IPS DF 4.7 (cell line): ENCODE measurements around the gene INPP5E.

Experiments used
- DNase-seq: peaks from one replicate; pipeline ENCODE4 v3.0.0-alpha.2; 2013; ENCODE audit warnings: low spot score; ENCODE audit errors: extremely low read depth

The INPP5E gene

DNA sequence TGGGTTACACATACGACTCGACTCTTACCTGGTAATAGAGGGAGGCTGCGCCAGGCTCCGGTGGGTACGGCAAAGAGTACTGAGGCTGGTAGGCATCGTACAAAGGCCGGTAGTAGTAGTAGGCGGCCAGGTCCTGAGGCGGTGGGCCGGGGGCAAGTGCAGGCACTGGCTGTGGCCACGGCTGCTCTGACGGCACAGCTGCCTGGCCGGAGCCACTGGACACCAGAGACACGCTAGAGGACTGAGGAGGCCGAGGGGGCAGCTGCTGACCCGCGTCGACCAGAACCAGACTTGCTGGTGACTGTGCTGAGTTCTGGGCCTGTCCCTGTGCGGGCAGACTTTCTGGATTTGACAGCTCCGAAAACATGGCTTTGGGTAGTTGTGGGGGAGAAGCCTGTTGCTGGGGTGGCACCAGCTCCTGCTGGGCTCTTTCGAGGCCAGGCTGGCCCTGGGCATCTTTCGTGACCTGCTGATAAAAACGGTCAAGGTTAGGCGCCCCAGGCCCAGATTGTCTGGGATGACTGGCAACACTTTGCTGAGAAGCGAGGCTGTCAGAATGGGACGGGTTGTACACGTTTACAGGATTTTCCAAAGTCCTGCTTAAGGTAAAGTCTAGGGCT is 34.5 kb upstream of the INPP5E start:
- DNase-seq = no peak

DNA sequence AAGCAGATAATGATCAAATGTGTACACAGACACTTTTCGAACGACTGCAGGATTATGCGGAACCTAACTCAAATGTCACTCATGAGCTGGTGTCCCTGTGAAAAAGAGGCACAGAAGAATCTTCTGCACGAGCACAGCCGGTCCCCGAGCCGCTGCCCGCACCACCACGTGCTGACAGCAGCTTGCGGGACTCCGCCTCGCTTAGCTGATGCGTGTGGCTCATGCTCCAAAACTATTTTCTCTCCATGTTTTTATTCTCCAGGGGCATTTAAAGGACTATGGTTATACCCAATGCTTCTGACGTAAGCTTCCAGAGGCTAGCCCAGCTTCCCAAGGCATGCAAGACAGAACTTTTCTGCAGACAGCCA is 33.7 kb upstream of the INPP5E start:
- no peak for DNase-seq

DNA sequence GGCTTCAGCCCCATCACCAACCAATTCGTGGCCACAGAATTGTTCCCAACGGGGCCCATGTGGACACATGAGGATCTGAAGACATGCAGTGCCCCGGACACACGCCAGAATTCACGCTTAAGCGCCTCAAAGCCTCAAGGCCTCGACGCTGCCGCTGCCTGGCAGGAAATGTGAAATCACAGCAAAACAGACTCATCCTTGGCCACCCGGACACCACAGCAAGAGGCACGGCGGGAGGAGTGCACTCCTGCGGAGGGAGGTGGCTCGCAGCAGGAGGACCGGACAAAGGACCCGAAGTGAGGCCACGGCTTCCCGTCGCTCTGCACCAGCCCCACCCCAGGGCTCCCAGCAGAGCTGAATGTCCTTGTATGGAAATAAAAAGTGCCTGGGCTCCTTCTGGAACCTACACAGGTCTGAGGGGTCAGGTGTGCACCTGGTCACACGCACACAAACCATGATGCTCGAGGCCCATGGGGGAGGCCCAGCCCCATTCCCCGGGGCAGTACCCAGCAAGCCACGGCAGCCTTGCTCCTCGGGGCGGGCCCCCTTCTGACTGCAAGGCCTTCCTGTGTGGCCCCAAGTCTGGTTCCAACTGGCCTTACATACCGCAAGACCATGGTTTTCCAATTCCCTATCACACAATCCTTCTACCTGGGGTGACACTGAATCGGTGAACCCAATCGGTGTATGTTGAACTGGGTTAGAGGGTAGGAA is 33.2 kb upstream of the INPP5E start:
- DNase-seq = no peak

DNA sequence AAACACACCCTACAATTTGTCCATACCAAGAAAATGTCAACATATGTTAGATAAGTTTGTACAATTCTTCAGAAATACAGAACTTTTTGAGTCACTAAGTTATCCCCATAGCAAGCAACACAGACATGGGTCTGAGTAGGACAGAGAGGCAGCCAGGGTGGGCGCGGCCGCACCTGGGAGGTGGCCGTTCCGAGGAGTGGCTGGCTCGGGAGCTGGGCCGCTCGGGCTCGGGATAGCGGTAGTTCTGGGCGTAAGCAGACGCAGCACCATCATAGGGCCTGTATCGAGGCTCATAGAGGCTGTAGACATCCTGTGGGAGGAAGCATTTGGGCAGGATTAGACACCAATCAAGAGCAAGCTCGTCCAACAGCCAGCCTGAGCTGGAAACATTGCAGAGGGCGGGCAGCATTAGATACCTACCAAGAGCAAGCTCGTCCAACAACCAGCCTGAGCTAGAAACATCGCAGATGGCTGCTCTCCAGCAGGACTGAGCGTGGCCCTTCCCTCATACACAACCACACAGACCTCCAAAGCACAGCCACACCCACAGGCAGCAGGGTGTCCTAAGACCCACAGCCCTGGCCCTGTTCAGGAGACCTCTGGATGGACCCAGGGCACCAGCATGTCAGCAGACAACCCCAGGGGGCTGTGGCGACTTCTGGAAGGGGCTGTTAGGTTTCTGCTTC is 32.3 kb upstream of the INPP5E start:
- no peak for DNase-seq

DNA sequence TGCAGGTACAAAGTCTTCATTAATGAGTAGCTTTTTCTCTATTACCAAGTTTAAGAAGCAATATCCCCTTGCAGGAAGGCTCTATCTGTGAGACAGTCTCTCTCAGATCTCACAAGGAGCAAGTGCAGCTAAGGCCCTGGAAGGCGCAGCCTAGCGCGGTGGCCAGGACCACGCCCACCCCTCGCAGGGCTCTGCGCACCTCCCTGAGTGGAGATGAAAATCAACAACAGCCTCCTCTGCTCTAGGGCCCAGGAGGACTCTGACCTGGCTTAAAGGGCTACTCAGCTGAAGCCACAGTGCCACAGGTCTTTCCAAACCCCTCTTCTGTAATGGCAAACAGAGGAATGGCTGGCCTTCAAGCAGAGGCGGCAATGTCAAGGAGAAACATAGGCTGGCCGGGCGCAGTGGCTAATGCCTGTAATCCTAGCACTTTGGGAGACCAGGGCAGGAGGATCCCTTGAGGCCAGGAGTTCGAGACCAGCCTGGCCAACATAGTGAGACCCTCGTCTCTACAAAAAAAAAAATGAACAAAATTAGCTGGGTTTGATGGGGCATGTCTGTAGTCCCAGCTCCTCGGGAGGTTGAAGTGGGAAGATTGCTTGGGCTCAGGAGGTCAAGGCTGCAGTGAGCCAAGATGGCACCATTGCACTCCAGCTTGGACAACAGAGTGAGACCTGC is 31.3 kb upstream of the INPP5E start:
- no peak for DNase-seq

DNA sequence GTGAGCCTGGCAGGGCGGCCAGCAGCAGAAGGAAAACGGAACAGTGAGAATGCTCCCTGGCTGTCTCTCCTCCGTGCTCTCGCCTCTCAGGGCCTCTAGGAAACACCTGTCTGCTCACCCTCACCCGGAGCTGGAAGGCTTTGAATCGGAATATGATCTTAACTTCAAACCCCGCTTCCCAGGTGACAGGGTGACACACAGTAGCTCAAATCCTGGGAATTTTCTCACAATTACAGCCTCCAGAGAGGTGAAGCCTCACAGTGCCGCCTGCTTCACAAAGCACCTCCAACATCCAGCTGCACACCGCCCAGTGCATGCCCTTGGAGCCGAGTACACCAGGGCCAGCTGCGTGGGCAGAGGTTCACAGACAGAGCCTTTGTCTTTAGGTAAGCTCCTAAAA is 30.7 kb upstream of the INPP5E start:
- no peak for DNase-seq

DNA sequence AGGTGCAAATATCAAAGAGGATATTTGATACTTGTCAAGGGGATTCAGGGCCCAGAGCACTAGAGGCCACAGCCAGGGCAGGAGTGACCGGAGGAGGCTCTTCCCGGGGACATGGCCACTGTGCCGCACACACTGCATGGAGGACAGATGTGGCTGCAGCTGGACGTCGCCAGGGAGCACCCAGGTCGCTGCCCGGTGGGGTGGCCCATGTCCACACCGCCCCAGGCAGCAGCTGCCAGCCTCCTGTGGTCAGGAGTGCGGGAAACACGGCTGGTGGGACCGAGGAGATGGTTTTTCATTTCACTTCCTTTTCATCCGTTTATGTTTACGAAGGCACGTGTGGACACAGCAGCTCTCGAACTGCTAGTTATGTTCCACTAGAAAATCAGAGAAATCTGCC is 28.1 kb upstream of the INPP5E start:
- no peak for DNase-seq

DNA sequence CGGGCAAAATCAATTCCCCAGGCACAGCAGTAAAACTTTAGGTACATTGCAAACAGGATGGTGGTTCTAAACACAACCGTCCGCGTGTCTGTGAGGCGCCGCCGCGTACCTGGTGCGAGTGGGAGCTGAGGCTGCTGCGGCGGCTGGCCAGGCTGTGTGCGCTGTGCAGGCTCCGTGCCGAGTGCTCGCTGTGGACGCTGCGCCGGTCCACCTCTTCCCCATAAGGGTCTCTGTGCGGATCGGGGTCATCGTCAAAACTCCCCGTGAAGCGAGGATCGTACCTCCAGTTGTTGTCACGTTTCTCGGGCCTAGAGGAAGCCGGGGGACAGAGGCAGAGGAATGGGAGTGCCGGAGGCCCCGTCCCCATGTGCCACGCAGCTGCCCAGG is 26.5 kb upstream of the INPP5E start:
- no peak for DNase-seq

DNA sequence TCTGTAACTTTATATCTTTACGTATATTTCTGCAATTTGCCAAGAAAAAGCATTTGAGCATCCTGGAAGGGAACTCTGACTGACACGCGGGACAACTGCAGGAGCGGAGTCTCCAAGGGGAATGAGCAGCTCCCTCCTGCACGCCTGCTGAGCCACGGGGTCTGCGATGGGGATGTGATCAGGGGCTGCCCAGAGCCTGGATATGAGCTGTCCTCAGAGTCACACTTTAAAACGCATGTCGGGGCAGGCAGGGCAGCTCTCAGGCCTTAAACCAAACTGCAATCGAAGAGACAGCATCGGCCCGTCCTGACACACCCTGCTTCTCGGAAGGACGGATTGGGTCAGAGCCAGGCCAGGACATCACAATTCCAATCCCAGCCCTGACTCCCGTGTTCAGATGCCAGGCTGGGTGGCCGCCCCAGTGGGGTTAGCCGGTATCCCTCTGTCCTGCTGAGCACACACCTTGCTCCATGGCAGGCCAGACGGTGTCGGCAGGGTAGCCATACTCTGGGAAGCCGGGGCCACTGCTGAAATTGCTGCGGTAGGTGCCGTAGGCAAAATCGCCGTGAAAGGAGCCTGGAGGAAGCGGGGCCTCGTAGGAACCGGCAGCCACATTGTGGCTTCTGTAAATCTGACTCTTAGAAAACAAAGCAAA is 26.0 kb upstream of the INPP5E start:
- no peak for DNase-seq

DNA sequence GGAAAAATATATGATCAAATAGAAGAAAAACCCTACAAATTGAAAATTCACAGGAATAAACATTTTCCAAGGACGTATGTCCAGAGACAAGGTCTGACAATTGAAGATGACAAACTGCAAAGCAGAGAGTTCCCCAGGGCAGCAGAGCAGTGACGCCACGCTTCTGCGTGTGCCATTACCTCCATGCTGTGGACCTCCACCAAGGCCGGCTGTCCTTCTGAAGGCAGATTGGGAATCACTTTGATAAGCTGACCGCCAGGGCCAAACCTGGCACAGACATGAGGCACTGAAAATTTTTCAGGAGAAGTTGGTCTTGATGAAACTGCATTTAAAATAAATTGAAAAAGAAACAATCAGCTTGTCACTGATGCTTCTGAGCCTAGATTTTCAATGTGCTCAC is 24.6 kb upstream of the INPP5E start:
- DNase-seq = no peak

DNA sequence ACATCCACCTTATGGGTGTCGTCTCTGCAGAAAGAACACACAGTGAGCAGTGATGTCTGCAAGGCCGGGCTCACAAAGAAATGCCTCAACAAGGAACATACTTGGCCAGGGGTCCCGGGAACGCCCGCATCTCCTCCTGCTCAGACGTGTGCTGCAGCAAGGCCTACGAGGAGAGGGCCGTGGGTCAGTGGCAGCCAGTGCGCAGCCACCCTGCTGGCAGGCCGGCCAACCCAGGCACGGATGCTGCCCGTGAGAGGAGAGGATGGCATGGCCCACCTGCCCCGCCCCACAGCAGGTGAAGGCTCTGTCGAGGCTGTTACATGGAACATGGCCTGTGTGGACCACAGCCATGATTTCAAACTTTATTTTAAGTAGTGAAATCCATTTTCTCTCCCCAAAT is 23.9 kb upstream of the INPP5E start:
- DNase-seq = no peak

DNA sequence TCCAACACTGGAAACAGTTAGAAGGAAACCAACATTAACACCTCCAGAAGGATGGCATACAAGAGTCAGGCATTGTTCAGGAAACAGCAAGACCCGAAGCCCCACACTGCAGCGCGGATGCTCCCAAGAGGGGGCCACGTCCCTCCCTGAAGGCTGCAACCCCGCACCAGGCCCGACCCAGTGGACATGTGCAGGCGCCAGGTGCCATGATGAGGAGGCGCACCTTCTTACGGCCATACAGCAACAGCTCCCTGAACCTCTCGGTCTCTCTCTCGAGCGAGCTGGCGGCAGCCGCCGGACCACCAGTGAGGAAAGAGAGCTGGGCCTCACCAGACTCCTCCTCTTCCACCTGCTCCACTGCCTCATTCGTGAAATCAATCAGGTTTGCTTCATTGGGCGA is 23.0 kb upstream of the INPP5E start:
- DNase-seq = no peak

DNA sequence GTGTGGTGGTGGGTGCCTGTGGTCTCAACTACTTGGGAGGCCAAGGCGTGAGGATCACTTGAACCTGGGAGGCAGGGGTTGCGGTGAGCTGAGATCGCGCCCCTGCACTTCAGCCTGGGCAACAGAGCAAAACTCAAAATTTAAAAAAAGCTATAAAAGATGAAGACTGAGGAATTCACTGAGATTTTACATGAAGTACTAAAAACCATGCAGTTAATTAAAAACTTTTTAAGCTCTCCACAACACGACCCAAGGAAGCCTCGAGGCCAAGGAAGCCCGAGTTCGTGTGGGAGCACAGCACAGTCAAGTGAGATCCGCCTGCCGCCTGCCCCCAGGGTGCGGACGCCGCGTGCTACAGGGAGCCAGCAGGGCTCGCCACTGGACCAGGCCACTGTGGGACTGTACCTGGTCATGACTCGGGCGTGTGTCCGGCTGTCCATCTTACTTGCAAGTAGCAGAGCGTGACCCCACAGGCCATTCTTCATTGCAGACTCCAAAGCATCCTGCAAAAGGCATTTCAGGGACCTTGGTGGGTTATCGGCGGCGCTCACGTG is 21.2 kb upstream of the INPP5E start:
- no peak for DNase-seq

DNA sequence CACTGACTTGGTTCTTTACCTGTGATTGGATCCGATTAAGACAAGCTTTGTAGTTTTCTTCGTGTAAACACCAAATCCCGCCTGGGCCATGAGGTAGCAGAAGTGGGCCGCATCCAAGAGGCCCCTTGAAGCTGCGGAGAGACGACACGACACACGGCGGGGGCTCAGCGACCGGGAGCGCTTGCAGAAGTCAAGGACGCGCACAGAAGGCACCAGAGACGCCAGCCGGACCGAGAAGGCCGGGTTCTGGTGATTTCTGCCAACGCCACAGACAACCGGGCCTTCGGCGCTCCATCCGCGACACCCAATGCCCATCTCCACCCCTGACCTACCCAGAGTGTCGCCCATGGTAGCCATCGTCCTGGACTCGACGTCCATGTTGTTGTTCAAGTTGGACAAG is 19.8 kb upstream of the INPP5E start:
- no peak for DNase-seq

DNA sequence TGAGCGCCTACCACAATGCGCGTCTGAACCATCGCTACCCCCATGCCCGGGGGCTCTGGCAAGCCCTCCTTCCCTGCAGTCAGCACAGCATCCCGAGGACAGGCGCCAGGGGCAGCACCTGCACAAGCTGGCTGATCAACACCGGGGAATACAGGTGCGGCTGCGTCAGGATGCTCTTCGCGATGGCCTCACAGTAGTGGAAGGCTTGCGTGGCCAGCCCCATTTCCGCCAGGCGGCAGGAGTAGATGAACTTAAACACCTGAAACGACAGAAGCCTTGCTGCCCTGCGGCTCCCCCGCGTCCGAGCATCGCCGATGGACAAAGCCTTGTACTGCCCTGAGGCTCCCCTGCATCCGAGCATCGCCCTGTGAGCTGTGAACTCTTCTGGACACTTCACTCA is 17.7 kb upstream of the INPP5E start:
- DNase-seq = no peak

DNA sequence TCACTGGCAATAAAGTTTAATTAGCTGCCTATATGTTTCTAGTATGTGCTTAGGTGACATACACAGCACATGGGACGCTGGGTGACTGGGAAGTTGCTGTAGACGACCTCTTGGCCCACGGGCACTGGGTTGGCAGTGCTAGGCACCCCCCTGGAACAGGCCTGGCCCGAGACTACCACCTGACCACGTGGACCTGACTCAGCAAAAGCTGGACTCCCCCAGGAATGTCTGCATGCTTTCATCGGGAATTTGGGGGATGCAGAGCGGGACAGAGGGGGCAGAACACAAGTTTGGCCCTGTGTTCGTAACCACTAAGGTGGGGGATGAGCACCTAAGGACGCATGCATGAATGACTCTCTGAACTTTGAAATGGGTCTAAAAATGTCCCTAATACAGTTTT is 16.6 kb upstream of the INPP5E start:
- no peak for DNase-seq

DNA sequence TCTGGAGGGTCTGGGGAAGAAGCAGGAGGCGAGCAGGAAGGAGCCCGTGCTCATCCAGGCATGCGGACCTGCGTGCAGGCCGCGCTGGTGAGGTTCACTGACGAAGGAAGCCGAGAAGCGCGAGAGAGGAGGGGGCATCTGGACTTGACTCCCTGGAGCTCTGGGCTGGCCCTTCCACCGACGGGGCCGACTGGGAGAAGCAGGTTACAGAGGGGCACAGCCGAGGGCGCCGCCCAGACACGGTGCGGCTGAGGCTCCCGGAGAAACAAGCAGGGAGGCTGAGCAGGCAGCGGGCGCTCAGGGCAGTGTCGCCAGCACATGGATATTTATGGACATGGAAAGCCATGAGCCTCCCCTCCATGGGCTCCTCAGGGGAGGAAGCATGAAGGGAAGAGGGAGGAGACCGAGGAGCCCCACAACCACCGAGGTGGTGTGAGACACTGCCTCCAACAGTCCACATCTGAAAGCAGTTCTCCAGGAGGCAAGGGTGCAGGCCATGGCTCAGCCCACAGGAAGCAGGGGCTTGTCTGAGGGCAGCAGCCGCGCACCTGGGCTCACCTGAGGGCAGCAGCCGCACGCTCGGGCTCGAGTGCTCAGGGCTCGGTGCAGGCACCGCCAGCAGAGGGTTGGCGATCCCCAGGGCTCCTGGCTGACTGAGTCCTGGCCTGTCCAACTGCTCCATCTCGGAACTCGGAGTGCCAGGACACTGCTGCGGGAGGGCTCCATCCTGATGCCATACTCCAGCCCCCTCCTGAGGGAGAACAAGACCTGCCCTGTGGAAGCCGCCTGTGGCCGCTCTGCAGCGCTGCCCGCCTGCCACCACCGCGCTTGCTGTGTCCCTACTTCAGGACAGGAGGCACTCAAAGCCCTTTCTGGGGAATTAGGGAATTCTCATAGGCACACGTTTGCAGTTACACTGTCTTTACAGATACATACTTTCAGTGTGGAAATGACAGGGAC is 15.7 kb upstream of the INPP5E start:
- DNase-seq = no peak

DNA sequence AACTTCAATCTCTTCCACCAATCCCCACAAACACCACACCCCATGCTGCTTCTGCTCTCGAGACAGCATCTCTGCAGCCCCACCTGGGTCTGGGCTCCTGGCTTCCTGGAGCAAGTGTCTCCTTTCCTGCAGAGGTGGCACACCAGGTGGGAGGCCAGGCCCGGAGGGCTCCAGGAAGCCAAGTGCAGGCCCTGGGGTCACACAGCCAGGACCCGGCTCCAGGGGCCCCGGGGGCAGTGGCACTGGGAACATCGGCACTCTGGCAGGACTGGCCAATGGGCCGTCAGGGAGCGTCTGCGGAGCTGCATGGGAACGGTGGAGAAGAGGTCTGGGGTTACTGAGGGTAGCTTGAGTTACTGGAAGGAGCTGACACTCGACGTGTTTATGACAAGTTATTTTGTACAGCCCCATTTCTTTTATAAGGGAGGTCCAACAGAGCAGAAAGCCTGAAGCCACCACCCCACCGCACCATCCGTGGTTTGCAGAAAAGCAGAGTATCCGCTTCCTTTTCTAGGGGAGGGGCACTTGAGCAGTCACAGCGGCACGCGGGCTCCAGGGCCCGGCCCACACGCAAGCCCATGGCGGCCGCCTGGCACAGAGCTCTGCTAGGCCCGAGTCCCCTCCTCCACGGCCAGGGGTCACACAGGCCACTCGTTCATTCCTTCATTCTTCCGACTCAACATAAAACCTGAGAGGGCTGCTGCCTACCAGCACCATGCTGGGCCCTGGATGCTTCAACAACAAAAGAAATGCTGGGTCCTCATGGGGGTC is 14.6 kb upstream of the INPP5E start:
- DNase-seq = no peak

DNA sequence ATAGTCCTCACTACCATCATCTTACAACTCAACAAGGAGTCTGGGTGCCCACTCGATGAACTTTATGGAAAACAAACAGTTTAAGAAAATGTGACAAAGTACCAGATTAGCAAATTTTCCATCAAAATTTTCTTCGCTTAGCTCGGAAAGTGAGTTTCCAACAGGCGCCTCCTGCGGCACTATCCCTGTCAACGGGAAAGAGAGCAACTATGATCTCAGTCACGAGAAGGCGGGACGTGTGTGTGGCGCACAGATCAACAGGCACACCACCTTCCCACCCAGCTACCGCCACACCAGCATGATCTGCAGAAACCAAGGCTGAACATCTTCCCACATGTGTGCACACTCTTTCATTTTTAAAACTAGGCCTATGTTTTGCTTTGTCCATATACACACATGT is 13.7 kb upstream of the INPP5E start:
- DNase-seq = no peak
